ENCODE measurements around the gene MKNK1. TPM values are rescaled to one million over a fixed set of nuclear protein-coding genes. Genes with fewer than 3 reads are reported as not detected.
A peak's percentile ranks its signal among the peaks of the same experiment; 100 is the strongest.

MKNK1 gene
- polyA plus RNA-seq, 2 donors = 19.4 to 29.9 TPM

GRCh38 chr1:46622344-46622743 is 18.3 kb upstream of the MKNK1 start:
- 51 to 54% methylated on average over 3 of the region's 3 CpGs for WGBS, 2 donors
- no peaks in the 10 kb centered on the region for H3K4me1 ChIP-seq (ENCODE audit: control insufficient read depth in 2 of 2, insufficient read depth in 2 of 2, low read length in 1 of 2)
- peaks cover 0 to 2% of the 10 kb centered on the region in 2 donors for H3K9me3 ChIP-seq (ENCODE audit: control insufficient read depth in 2 of 2, insufficient read depth in 1 of 2, low read depth in 1 of 2, low read length in 1 of 2)
- no peak overlapping the region for H3K27ac ChIP-seq (ENCODE audit: low read depth in 2 of 2, low read length in 1 of 2)
- H3K4me3 ChIP-seq (ENCODE audit: low read depth in 1 of 2, low read length in 2 of 2) = no peak overlapping the region
- H3K27me3 ChIP-seq (ENCODE audit: control insufficient read depth in 1 of 2, insufficient read depth in 2 of 2, low read length in 2 of 2) = no peaks in the 10 kb centered on the region
- H3K36me3 ChIP-seq (ENCODE audit: control insufficient read depth in 2 of 2, insufficient read depth in 2 of 2, low read length in 1 of 2) = no peaks in the 10 kb centered on the region

- H3K9me3 ChIP-seq (ENCODE audit: control insufficient read depth in 2 of 2, insufficient read depth in 1 of 2, low read depth in 1 of 2, low read length in 1 of 2) = peaks cover 0 to 2% of the 10 kb centered on the region in 2 donors
- H3K27ac ChIP-seq (ENCODE audit: low read depth in 2 of 2, low read length in 1 of 2) = no peak overlapping the region
- H3K4me3 ChIP-seq (ENCODE audit: low read depth in 1 of 2, low read length in 2 of 2) = no peak overlapping the region
- H3K27me3 ChIP-seq (ENCODE audit: control insufficient read depth in 1 of 2, insufficient read depth in 2 of 2, low read length in 2 of 2) = no peaks in the 10 kb centered on the region
- H3K4me1 ChIP-seq (ENCODE audit: control insufficient read depth in 2 of 2, insufficient read depth in 2 of 2, low read length in 1 of 2) = no peaks in the 10 kb centered on the region
- no peaks in the 10 kb centered on the region for H3K36me3 ChIP-seq (ENCODE audit: control insufficient read depth in 2 of 2, insufficient read depth in 2 of 2, low read length in 1 of 2)
- WGBS, 2 donors = 71 to 74% methylated on average over 7 of the region's 7 CpGs
These were observed 17.9 kb upstream of the MKNK1 start for GRCh38 chr1:46621930-46622329.

- WGBS, 2 donors = 92% methylated on average over 5 of the region's 5 CpGs
- Histone ChIP-seq H3K36me3 (ENCODE audit: control insufficient read depth in 2 of 2, insufficient read depth in 2 of 2, low read length in 1 of 2) (no peaks in the 10 kb centered on the region), H3K4me3 (ENCODE audit: low read depth in 1 of 2, low read length in 2 of 2) (no peak overlapping the region), H3K9me3 (ENCODE audit: control insufficient read depth in 2 of 2, insufficient read depth in 1 of 2, low read depth in 1 of 2, low read length in 1 of 2) (peaks cover 0 to 2% of the 10 kb centered on the region in 2 donors), H3K27me3 (ENCODE audit: control insufficient read depth in 1 of 2, insufficient read depth in 2 of 2, low read length in 2 of 2) (no peaks in the 10 kb centered on the region), H3K27ac (ENCODE audit: low read depth in 2 of 2, low read length in 1 of 2) (no peak overlapping the region), H3K4me1 (ENCODE audit: control insufficient read depth in 2 of 2, insufficient read depth in 2 of 2, low read length in 1 of 2) (peaks cover 1 to 9% of the 10 kb centered on the region in 2 donors)
These were observed 15.7 kb upstream of the MKNK1 start for GRCh38 chr1:46619656-46620258.

- WGBS, 2 donors = 85 to 93% methylated on average over 4 of the region's 4 CpGs
- Histone ChIP-seq H3K36me3 (ENCODE audit: control insufficient read depth in 2 of 2, insufficient read depth in 2 of 2, low read length in 1 of 2) (no peaks in the 10 kb centered on the region), H3K9me3 (ENCODE audit: control insufficient read depth in 2 of 2, insufficient read depth in 1 of 2, low read depth in 1 of 2, low read length in 1 of 2) (peaks cover 0 to 2% of the 10 kb centered on the region in 2 donors), H3K4me3 (ENCODE audit: low read depth in 1 of 2, low read length in 2 of 2) (no peak overlapping the region), H3K27me3 (ENCODE audit: control insufficient read depth in 1 of 2, insufficient read depth in 2 of 2, low read length in 2 of 2) (no peaks in the 10 kb centered on the region), H3K4me1 (ENCODE audit: control insufficient read depth in 2 of 2, insufficient read depth in 2 of 2, low read length in 1 of 2) (peaks cover 3 to 14% of the 10 kb centered on the region in 2 donors), H3K27ac (ENCODE audit: low read depth in 2 of 2, low read length in 1 of 2) (no peak overlapping the region)
These were observed 14.8 kb upstream of the MKNK1 start for GRCh38 chr1:46618754-46619415.

GRCh38 chr1:46617833-46618232 is 13.8 kb upstream of the MKNK1 start:
- Histone ChIP-seq H3K27ac (ENCODE audit: low read depth in 2 of 2, low read length in 1 of 2) (no peak overlapping the region), H3K27me3 (ENCODE audit: control insufficient read depth in 1 of 2, insufficient read depth in 2 of 2, low read length in 2 of 2) (no peaks in the 10 kb centered on the region), H3K9me3 (ENCODE audit: control insufficient read depth in 2 of 2, insufficient read depth in 1 of 2, low read depth in 1 of 2, low read length in 1 of 2) (peaks cover 0 to 2% of the 10 kb centered on the region in 2 donors), H3K4me3 (ENCODE audit: low read depth in 1 of 2, low read length in 2 of 2) (no peak overlapping the region), H3K4me1 (ENCODE audit: control insufficient read depth in 2 of 2, insufficient read depth in 2 of 2, low read length in 1 of 2) (peaks cover 7 to 23% of the 10 kb centered on the region in 2 donors), H3K36me3 (ENCODE audit: control insufficient read depth in 2 of 2, insufficient read depth in 2 of 2, low read length in 1 of 2) (peaks cover 0 to 4% of the 10 kb centered on the region in 2 donors)
- WGBS, 2 donors = 87 to 91% methylated on average over 3 of the region's 3 CpGs

- H3K27ac ChIP-seq (ENCODE audit: low read depth in 2 of 2, low read length in 1 of 2) = peak overlapping the region; percentile 93 to 94
These were observed 13.2 kb upstream of the MKNK1 start for GRCh38 chr1:46617108-46617800.

GRCh38 chr1:46616277-46617107 is 12.4 kb upstream of the MKNK1 start, which contains the start of gene MOB3C:
Gene MOB3C, minus strand, starts transcription at chr1:46616811. Its CDS starts 3,490 bp downstream, at chr1:46613321.
- Histone ChIP-seq H3K27me3 (ENCODE audit: control insufficient read depth in 1 of 2, insufficient read depth in 2 of 2, low read length in 2 of 2) (no peaks in the 10 kb centered on the region), H3K27ac (ENCODE audit: low read depth in 2 of 2, low read length in 1 of 2) (peak within 1 kb of the TSS; percentile 93 to 94), H3K9me3 (ENCODE audit: control insufficient read depth in 2 of 2, insufficient read depth in 1 of 2, low read depth in 1 of 2, low read length in 1 of 2) (peaks cover 0 to 2% of the 10 kb centered on the region in 2 donors), H3K36me3 (ENCODE audit: control insufficient read depth in 2 of 2, insufficient read depth in 2 of 2, low read length in 1 of 2) (peaks cover 0 to 5% of the 10 kb centered on the region in 2 donors), H3K4me1 (ENCODE audit: control insufficient read depth in 2 of 2, insufficient read depth in 2 of 2, low read length in 1 of 2) (peaks cover 12 to 29% of the 10 kb centered on the region in 2 donors), H3K4me3 (ENCODE audit: low read depth in 1 of 2, low read length in 2 of 2) (peak within 1 kb of the TSS; percentile 61 to 90)
- 0 to 1% methylated on average over 41 to 62 of the region's 62 CpGs for WGBS, 2 donors

More at GRCh38 chr1:46617108-46617800, 13.2 kb upstream of the MKNK1 start:
- Histone ChIP-seq H3K9me3 (ENCODE audit: control insufficient read depth in 2 of 2, insufficient read depth in 1 of 2, low read depth in 1 of 2, low read length in 1 of 2) (peaks cover 0 to 2% of the 10 kb centered on the region in 2 donors), H3K4me3 (ENCODE audit: low read depth in 1 of 2, low read length in 2 of 2) (peak overlapping the region; percentile 61 to 90), H3K27me3 (ENCODE audit: control insufficient read depth in 1 of 2, insufficient read depth in 2 of 2, low read length in 2 of 2) (no peaks in the 10 kb centered on the region), H3K36me3 (ENCODE audit: control insufficient read depth in 2 of 2, insufficient read depth in 2 of 2, low read length in 1 of 2) (peaks cover 0 to 5% of the 10 kb centered on the region in 2 donors), H3K4me1 (ENCODE audit: control insufficient read depth in 2 of 2, insufficient read depth in 2 of 2, low read length in 1 of 2) (peaks cover 8 to 25% of the 10 kb centered on the region in 2 donors)
- 38 to 39% methylated on average over 10 of the region's 10 CpGs for WGBS, 2 donors

GRCh38 chr1:46615735-46616134 is 11.7 kb upstream of the MKNK1 start:
- H3K27ac ChIP-seq (ENCODE audit: low read depth in 2 of 2, low read length in 1 of 2) = peak overlapping the region; percentile 93 to 94
- H3K27me3 ChIP-seq (ENCODE audit: control insufficient read depth in 1 of 2, insufficient read depth in 2 of 2, low read length in 2 of 2) = no peaks in the 10 kb centered on the region
- 29 to 37% methylated on average over 3 of the region's 3 CpGs for WGBS, 2 donors
- peaks cover 15 to 33% of the 10 kb centered on the region in 2 donors for H3K4me1 ChIP-seq (ENCODE audit: control insufficient read depth in 2 of 2, insufficient read depth in 2 of 2, low read length in 1 of 2)
- H3K9me3 ChIP-seq (ENCODE audit: control insufficient read depth in 2 of 2, insufficient read depth in 1 of 2, low read depth in 1 of 2, low read length in 1 of 2) = peaks cover 0 to 2% of the 10 kb centered on the region in 2 donors
- peaks cover 0 to 5% of the 10 kb centered on the region in 2 donors for H3K36me3 ChIP-seq (ENCODE audit: control insufficient read depth in 2 of 2, insufficient read depth in 2 of 2, low read length in 1 of 2)
- peak overlapping the region; percentile 61 to 90 for H3K4me3 ChIP-seq (ENCODE audit: low read depth in 1 of 2, low read length in 2 of 2)

GRCh38 chr1:46615088-46615487 is 11.0 kb upstream of the MKNK1 start:
- no peaks in the 10 kb centered on the region for H3K9me3 ChIP-seq (ENCODE audit: control insufficient read depth in 2 of 2, insufficient read depth in 1 of 2, low read depth in 1 of 2, low read length in 1 of 2)
- H3K4me3 ChIP-seq (ENCODE audit: low read depth in 1 of 2, low read length in 2 of 2) = no peak overlapping the region
- no peaks in the 10 kb centered on the region for H3K27me3 ChIP-seq (ENCODE audit: control insufficient read depth in 1 of 2, insufficient read depth in 2 of 2, low read length in 2 of 2)
- WGBS, 2 donors = 78% methylated on average over 2 of the region's 2 CpGs
- H3K27ac ChIP-seq (ENCODE audit: low read depth in 2 of 2, low read length in 1 of 2) = peak overlapping the region in 1 of 2 donors; percentile 93
- H3K36me3 ChIP-seq (ENCODE audit: control insufficient read depth in 2 of 2, insufficient read depth in 2 of 2, low read length in 1 of 2) = peaks cover 0 to 5% of the 10 kb centered on the region in 2 donors
- peaks cover 15 to 33% of the 10 kb centered on the region in 2 donors for H3K4me1 ChIP-seq (ENCODE audit: control insufficient read depth in 2 of 2, insufficient read depth in 2 of 2, low read length in 1 of 2)

Data from esophagus (tissue), 2 donors.